H1 (cell line): ENCODE results near the gene SLC38A2.

Experiments
- CREB1 ChIP-seq: IDR thresholded peaks from 2 replicates; pipeline ENCODE4 v1.6.1; 2012; ENCODE audit warnings: inconsistent platforms
- CTCF ChIP-seq, 3 experiments: IDR thresholded peaks; 1 replicate in 2 of 3; 2 replicates in 1 of 3; pipeline versions ENCODE4 v1.5.1 to v1.6.1; 2011; ENCODE audit warnings: low read length in 3 of 3, mild to moderate bottlenecking in 3 of 3, inconsistent platforms in 2 of 3, low read depth in 1 of 3, moderate library complexity in 1 of 3; ENCODE audit not compliant: insufficient read depth in 1 of 3; ENCODE audit errors: control extremely low read depth in 1 of 3
- EP300 ChIP-seq, 2 experiments: IDR thresholded peaks; 1 replicate in 1 of 2; 2 replicates in 1 of 2; pipeline ENCODE4 v1.6.1; 2011 to 2012; ENCODE audit warnings: low read depth in 2 of 2, low read length in 2 of 2, mild to moderate bottlenecking in 2 of 2, borderline replicate concordance in 1 of 2, inconsistent platforms in 1 of 2, moderate library complexity in 1 of 2
- FOSL1 ChIP-seq: IDR thresholded peaks from 2 replicates; pipeline ENCODE4 v1.6.1; 2011; ENCODE audit warnings: mild to moderate bottlenecking, low read depth, low read length, moderate library complexity; ENCODE audit not compliant: insufficient read depth
- RXRA ChIP-seq: IDR thresholded peaks from 2 replicates; pipeline ENCODE4 v1.6.1; 2011; ENCODE audit warnings: low read depth, mild to moderate bottlenecking, low read length, moderate library complexity; ENCODE audit not compliant: insufficient read depth
- SP2 ChIP-seq: IDR thresholded peaks from 2 replicates; pipeline ENCODE4 v1.6.1; 2012; ENCODE audit warnings: mild to moderate bottlenecking, low read length, inconsistent platforms
- YY1 ChIP-seq: IDR thresholded peaks from 2 replicates; pipeline ENCODE4 v1.6.1; 2011; ENCODE audit warnings: low read depth, mild to moderate bottlenecking, low read length

DNA sequence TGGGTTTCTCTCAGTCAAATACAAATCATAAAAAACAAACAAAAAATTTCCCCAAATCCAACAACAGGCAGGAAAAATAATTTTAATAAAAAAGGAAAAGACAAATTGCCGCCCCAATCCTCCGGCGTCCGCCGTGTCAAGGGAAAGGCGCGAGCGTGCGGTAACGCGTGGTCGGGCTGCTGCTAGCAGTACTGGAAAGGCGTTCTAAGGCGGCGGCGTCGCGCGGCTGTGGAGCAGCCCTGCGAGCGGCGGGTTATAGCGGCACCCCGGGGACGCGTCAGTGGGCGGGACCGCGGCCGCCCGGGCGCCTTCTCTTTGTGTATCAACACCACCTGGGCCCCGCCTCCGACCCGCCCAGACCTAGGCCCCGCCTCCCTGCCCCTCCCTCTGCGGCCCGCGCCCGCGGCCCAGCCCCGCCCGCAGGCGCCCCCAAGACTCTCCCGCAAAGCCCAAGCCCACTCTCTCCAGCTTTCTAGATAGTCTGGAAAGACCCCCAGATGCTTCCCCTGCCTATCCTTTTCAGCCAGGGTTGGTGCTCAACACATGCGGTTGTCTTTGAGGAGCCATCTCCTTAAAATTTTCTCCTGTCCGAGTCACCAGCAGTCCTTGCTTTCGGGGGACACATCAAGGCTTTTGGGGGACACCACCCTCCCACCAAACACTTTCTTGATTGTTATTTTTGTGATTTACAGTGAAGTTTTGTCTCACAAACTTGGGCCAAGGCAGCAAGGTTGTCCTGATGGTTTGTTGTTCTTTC, at the start of gene SLC38A2:
- TF ChIP-seq FOSL1, result 0 out of 2 replicates have a peak, but pooled peaks have one; percentile 17
- no peak for TF ChIP-seq CTCF (IDR thresholded peaks at IDR 0.05; ENCODE audit: control extremely low read depth in 1 of 3, insufficient read depth in 1 of 3, low read depth in 1 of 3, low read length in 3 of 3)
- TF ChIP-seq YY1, result no peak
- no peak for TF ChIP-seq RXRA
- TF ChIP-seq EP300 (IDR thresholded peaks at IDR 0.05; ENCODE audit: borderline replicate concordance in 1 of 2, low read depth in 2 of 2, low read length in 2 of 2), result no peak
- peak; percentile 81 for TF ChIP-seq CREB1
- TF ChIP-seq SP2, result no peak
